Activated naive CD8-positive, alpha-beta T cell treated with anti-CD3 and anti-CD28 coated beads for 36 hours (primary cell): Measurements from ENCODE around the gene CALD1. TPM values are rescaled to one million over a fixed set of nuclear protein-coding genes. Genes with fewer than 3 reads are reported as not detected.
A peak's percentile ranks its signal among the peaks of the same experiment; 100 is the strongest.

Experiments
- DNase-seq: peaks from one replicate; pipeline ENCODE4 v3.0.0; 2021
- H3K27ac Mint-ChIP-seq: one replicate; pipeline ENCODE4 v1.8.0; 2022; ENCODE audit warnings: mild to moderate bottlenecking, moderate library complexity, mixed read lengths
- H3K27me3 Mint-ChIP-seq: one replicate; pipeline ENCODE4 v1.8.0; 2022; ENCODE audit warnings: mild to moderate bottlenecking, mixed read lengths
- H3K36me3 Mint-ChIP-seq: one replicate; pipeline ENCODE4 v1.8.0; 2021; ENCODE audit warnings: mild to moderate bottlenecking, mixed read lengths
- H3K4me1 Mint-ChIP-seq: one replicate; pipeline ENCODE4 v1.8.0; 2021; ENCODE audit warnings: mixed read lengths
- H3K4me3 Mint-ChIP-seq: one replicate; pipeline ENCODE4 v1.8.0; 2022; ENCODE audit warnings: mild to moderate bottlenecking, moderate library complexity, mixed read lengths
- H3K9me3 Mint-ChIP-seq: one replicate; pipeline ENCODE4 v1.8.0; 2022; ENCODE audit warnings: mixed read lengths
- total RNA-seq, 2 experiments: library from RNA; stranded (reverse); gene quantifications; one replicate each; pipeline ENCODE4 v1.2.3, GENCODE V29; 2021

The CALD1 gene
- total RNA-seq, 2 experiments from 2014 or later: 1.1 TPM

GRCh38 chr7:134873253-134873652 is 93.8 kb downstream of the CALD1 start:
- Mint-ChIP-seq H3K9me3 (no peaks in the 10 kb centered on the region), H3K27ac (no peak overlapping the region), H3K4me3 (no peak overlapping the region), H3K27me3 (peaks cover 4% of the 10 kb centered on the region), H3K36me3 (no peaks in the 10 kb centered on the region), H3K4me1 (peaks cover 9% of the 10 kb centered on the region)
- DNase-seq: no peak

GRCh38 chr7:134874407-134874806 is 95.0 kb downstream of the CALD1 start:
- H3K27me3 Mint-ChIP-seq: peaks cover 4% of the 10 kb centered on the region
- no peaks in the 10 kb centered on the region for H3K9me3 Mint-ChIP-seq
- no peaks in the 10 kb centered on the region for H3K36me3 Mint-ChIP-seq
- H3K27ac Mint-ChIP-seq: no peak overlapping the region
- DNase-seq: no peak
- H3K4me3 Mint-ChIP-seq: no peak overlapping the region
- peaks cover 4% of the 10 kb centered on the region for H3K4me1 Mint-ChIP-seq

- Mint-ChIP-seq H3K9me3 (no peaks in the 10 kb centered on the region), H3K4me3 (no peak overlapping the region), H3K4me1 (peaks cover 4% of the 10 kb centered on the region), H3K27me3 (peaks cover 4% of the 10 kb centered on the region), H3K27ac (no peak overlapping the region), H3K36me3 (no peaks in the 10 kb centered on the region)
- DNase-seq: no peak
Observed at GRCh38 chr7:134875867-134876266, 96.4 kb downstream of the CALD1 start.

- Mint-ChIP-seq H3K27me3 (no peaks in the 10 kb centered on the region), H3K27ac (no peak overlapping the region), H3K4me1 (no peaks in the 10 kb centered on the region), H3K36me3 (no peaks in the 10 kb centered on the region), H3K9me3 (no peaks in the 10 kb centered on the region), H3K4me3 (no peak overlapping the region)
- no peak for DNase-seq
Observed at GRCh38 chr7:134878746-134879357, 99.4 kb downstream of the CALD1 start.

GRCh38 chr7:134879815-134880475 is 100.5 kb downstream of the CALD1 start:
- no peaks in the 10 kb centered on the region for H3K9me3 Mint-ChIP-seq
- no peak overlapping the region for H3K27ac Mint-ChIP-seq
- no peaks in the 10 kb centered on the region for H3K27me3 Mint-ChIP-seq
- no peak overlapping the region for H3K4me3 Mint-ChIP-seq
- H3K4me1 Mint-ChIP-seq: no peaks in the 10 kb centered on the region
- H3K36me3 Mint-ChIP-seq: no peaks in the 10 kb centered on the region
- DNase-seq: no peak

GRCh38 chr7:134882481-134882880 is 103.0 kb downstream of the CALD1 start:
- H3K4me1 Mint-ChIP-seq: peaks cover 18% of the 10 kb centered on the region
- no peaks in the 10 kb centered on the region for H3K9me3 Mint-ChIP-seq
- no peaks in the 10 kb centered on the region for H3K27me3 Mint-ChIP-seq
- no peak overlapping the region for H3K4me3 Mint-ChIP-seq
- DNase-seq: no peak
- H3K27ac Mint-ChIP-seq: no peak overlapping the region
- no peaks in the 10 kb centered on the region for H3K36me3 Mint-ChIP-seq

- Mint-ChIP-seq H3K9me3 (no peaks in the 10 kb centered on the region), H3K4me3 (no peak overlapping the region), H3K27me3 (peaks cover under 1% of the 10 kb centered on the region), H3K36me3 (no peaks in the 10 kb centered on the region), H3K4me1 (peaks cover 20% of the 10 kb centered on the region), H3K27ac (peak overlapping the region; percentile 49)
- DNase-seq: no peak
Observed at GRCh38 chr7:134885967-134886352, 106.5 kb downstream of the CALD1 start.

GRCh38 chr7:134886353-134887057 is 107.1 kb downstream of the CALD1 start:
- Mint-ChIP-seq H3K4me3 (no peak overlapping the region), H3K27me3 (peaks cover 5% of the 10 kb centered on the region), H3K36me3 (no peaks in the 10 kb centered on the region), H3K27ac (peak overlapping the region; percentile 49), H3K4me1 (peaks cover 26% of the 10 kb centered on the region), H3K9me3 (no peaks in the 10 kb centered on the region)
- DNase-seq: no peak

GRCh38 chr7:134887523-134887922 is 108.1 kb downstream of the CALD1 start:
- Mint-ChIP-seq H3K27ac (no peak overlapping the region), H3K36me3 (no peaks in the 10 kb centered on the region), H3K27me3 (peaks cover 8% of the 10 kb centered on the region), H3K4me3 (no peak overlapping the region), H3K4me1 (peaks cover 26% of the 10 kb centered on the region), H3K9me3 (no peaks in the 10 kb centered on the region)
- no peak for DNase-seq

GRCh38 chr7:134888141-134888740 is 108.8 kb downstream of the CALD1 start:
- Mint-ChIP-seq H3K27me3 (peaks cover 10% of the 10 kb centered on the region), H3K4me3 (no peak overlapping the region), H3K27ac (no peak overlapping the region), H3K36me3 (no peaks in the 10 kb centered on the region), H3K9me3 (no peaks in the 10 kb centered on the region), H3K4me1 (peaks cover 26% of the 10 kb centered on the region)
- no peak for DNase-seq

GRCh38 chr7:134890246-134891240 is 111.1 kb downstream of the CALD1 start:
- Mint-ChIP-seq H3K4me3 (peak overlapping the region; percentile 66), H3K4me1 (peaks cover 24% of the 10 kb centered on the region), H3K9me3 (peaks cover 7% of the 10 kb centered on the region), H3K27ac (no peak overlapping the region), H3K27me3 (peaks cover 13% of the 10 kb centered on the region), H3K36me3 (peaks cover 2% of the 10 kb centered on the region)
- DNase-seq: no peak

GRCh38 chr7:134891262-134891695 is 111.8 kb downstream of the CALD1 start:
- Mint-ChIP-seq H3K27me3 (peaks cover 13% of the 10 kb centered on the region), H3K9me3 (peaks cover 12% of the 10 kb centered on the region), H3K4me1 (peaks cover 17% of the 10 kb centered on the region), H3K27ac (no peak overlapping the region), H3K36me3 (peaks cover 8% of the 10 kb centered on the region), H3K4me3 (peak overlapping the region; percentile 66)
- no peak for DNase-seq

- H3K4me3 Mint-ChIP-seq: no peak overlapping the region
- peaks cover 16% of the 10 kb centered on the region for H3K9me3 Mint-ChIP-seq
- peaks cover 13% of the 10 kb centered on the region for H3K27me3 Mint-ChIP-seq
- H3K4me1 Mint-ChIP-seq: peaks cover 10% of the 10 kb centered on the region
- no peak overlapping the region for H3K27ac Mint-ChIP-seq
- no peak for DNase-seq
- peaks cover 12% of the 10 kb centered on the region for H3K36me3 Mint-ChIP-seq
Observed at GRCh38 chr7:134891696-134892678, 112.6 kb downstream of the CALD1 start.
